ENCODE data around the gene MTX3. TPM values are rescaled to one million over a fixed set of nuclear protein-coding genes. Genes with fewer than 3 reads are reported as not detected.

MTX3 gene
- total and polyA plus RNA-seq, 2 donors (not counting 3 experiments of a cell fraction or from before 2014, with no cell fraction given): 2.9 to 8.3 TPM

DNA sequence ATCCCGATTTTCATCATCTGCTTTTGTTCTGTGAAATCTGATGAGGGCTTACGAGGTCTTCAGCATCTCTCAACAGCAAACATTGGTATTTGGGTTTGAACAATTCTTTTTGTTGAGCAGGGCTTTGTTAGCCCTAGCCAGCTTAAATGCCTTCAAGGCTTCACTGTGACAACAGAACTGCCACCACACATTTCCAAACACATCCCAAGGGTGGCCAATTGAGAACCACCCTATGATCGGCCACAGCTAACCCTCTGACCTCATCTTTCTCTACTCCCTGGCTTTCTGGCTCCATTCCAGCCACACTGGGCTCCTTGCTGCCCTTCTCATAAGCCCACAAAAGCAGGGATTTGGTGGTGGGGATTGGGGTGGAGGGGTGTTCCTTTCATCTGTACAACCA, 17.6 kb downstream of the MTX3 start:
- Histone ChIP-seq H2AFZ (ENCODE audit: low read depth, low read length) (no peak overlapping the region), H3K4me3 (replicated peaks in 1 of 3; ENCODE audit: insufficient read depth in 1 of 3, low read depth in 1 of 3, low read length in 3 of 3) (no peak overlapping the region), H3K79me2 (ENCODE audit: control insufficient read depth, insufficient read depth, low read length) (no peaks in the 10 kb centered on the region), H4K20me1 (replicated peaks; ENCODE audit: control insufficient read depth, extremely low read depth, insufficient read depth, low read length) (no peaks in the 10 kb centered on the region), H3K9me3 (replicated peaks; ENCODE audit: control insufficient read depth, insufficient read depth, low read length) (no peaks in the 10 kb centered on the region), H3K27me3 (ENCODE audit: control insufficient read depth in 2 of 2, insufficient read depth in 2 of 2, low read length in 2 of 2) (peaks cover 0 to 4% of the 10 kb centered on the region in 2 experiments), H3K9me1 (replicated peaks; ENCODE audit: control insufficient read depth, extremely low read depth, insufficient read depth, low read length) (no peaks in the 10 kb centered on the region), H3K4me1 (ENCODE audit: control insufficient read depth, extremely low read depth, insufficient read depth, low read length) (peaks cover 5% of the 10 kb centered on the region), H3K9ac (replicated peaks; ENCODE audit: extremely low read depth, insufficient read depth, low read length) (no peak overlapping the region), H3K36me3 (ENCODE audit: control insufficient read depth in 2 of 2, extremely low read depth in 1 of 2, insufficient read depth in 2 of 2, low read length in 2 of 2) (no peaks in the 10 kb centered on the region), H3K4me2 (ENCODE audit: insufficient read depth, low read length) (no peak overlapping the region), H3K27ac (ENCODE audit: insufficient read depth, low read depth, low read length) (no peak overlapping the region)
- DNase-seq (ENCODE audit: low read depth, low spot score) (no peak), FAIRE-seq (no peak)
- CTCF ChIA-PET: interaction anchor here (0.5 kb wide), 1 partner anchor 840 kb away, joined by 5 read pairs; no protein-coding TSS in a partner anchor
- intact Hi-C loops (cut with micrococcal nuclease): no loop called here
- TF ChIP-seq MYC (IDR thresholded peaks at IDR 0.05; ENCODE audit: low read depth, low read length) (no peak), JUN (IDR thresholded peaks at IDR 0.05; ENCODE audit: borderline replicate concordance, insufficient read depth, insufficient read length, low read depth) (no peak), GATA2 (IDR thresholded peaks at IDR 0.05; ENCODE audit: insufficient read depth, insufficient read length, low read depth, low read length) (no peak), POLR2A (IDR thresholded peaks at IDR 0.05; ENCODE audit: low read depth, low read length) (no peak), EZH2 (IDR thresholded peaks at IDR 0.05; ENCODE audit: borderline replicate concordance, low read depth, low read length, severe bottlenecking) (no peak), FOS (IDR thresholded peaks at IDR 0.05; ENCODE audit: borderline replicate concordance, insufficient read depth, low read length) (no peak), POLR2AphosphoS5 (IDR thresholded peaks at IDR 0.05; ENCODE audit: insufficient read depth, low read depth, low read length) (no peak)
- TF ChIP-seq, protein P1, sequence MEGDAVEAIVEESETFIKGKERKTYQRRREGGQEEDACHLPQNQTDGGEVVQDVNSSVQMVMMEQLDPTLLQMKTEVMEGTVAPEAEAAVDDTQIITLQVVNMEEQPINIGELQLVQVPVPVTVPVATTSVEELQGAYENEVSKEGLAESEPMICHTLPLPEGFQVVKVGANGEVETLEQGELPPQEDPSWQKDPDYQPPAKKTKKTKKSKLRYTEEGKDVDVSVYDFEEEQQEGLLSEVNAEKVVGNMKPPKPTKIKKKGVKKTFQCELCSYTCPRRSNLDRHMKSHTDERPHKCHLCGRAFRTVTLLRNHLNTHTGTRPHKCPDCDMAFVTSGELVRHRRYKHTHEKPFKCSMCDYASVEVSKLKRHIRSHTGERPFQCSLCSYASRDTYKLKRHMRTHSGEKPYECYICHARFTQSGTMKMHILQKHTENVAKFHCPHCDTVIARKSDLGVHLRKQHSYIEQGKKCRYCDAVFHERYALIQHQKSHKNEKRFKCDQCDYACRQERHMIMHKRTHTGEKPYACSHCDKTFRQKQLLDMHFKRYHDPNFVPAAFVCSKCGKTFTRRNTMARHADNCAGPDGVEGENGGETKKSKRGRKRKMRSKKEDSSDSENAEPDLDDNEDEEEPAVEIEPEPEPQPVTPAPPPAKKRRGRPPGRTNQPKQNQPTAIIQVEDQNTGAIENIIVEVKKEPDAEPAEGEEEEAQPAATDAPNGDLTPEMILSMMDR (IDR thresholded peaks at IDR 0.05; ENCODE audit: extremely low read depth in 1 of 2, insufficient read depth in 1 of 2, low read depth in 1 of 2, low read length in 2 of 2): no peak
- TF ChIP-seq, protein P2, sequence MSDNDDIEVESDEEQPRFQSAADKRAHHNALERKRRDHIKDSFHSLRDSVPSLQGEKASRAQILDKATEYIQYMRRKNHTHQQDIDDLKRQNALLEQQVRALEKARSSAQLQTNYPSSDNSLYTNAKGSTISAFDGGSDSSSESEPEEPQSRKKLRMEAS (IDR thresholded peaks at IDR 0.05; ENCODE audit: insufficient read depth, insufficient read length): no peak
- dilution Hi-C loops (cut with MboI; ENCODE audit: extremely low pct_ligation_motif_present, low sequenced_read_pairs): no loop called here
- POLR2A ChIA-PET: no interaction called here
- BruUV-seq (replicated peaks): no TSS peak
